Neural cell (in vitro differentiated cells): ENCODE measurements around the gene ATP8B3. TPM values are rescaled to one million over a fixed set of nuclear protein-coding genes. Genes with fewer than 3 reads are reported as not detected.

Source experiments
- H2AFZ ChIP-seq: fragments of 200-600, 300-800 bp; sonication (generic), shearing (Covaris generic); 2 replicates; pipeline ENCODE4 v1.6.0; 2014; ENCODE audit warnings: low read depth, mild to moderate bottlenecking, antibody characterized with exemption, low read length, moderate library complexity
- H3F3A ChIP-seq: fragments of 200-600 bp; shearing (Covaris generic); 2 replicates; pipeline ENCODE4 v1.6.1; 2016; ENCODE audit warnings: mild to moderate bottlenecking, moderate library complexity, mixed read lengths, antibody characterized with exemption, low read length; ENCODE audit not compliant: insufficient read depth, poor library complexity, severe bottlenecking
- H3K27ac ChIP-seq: fragments of 200-600, 300-800 bp; sonication (generic), shearing (Covaris generic); 2 replicates; pipeline ENCODE4 v1.5.1; 2014; ENCODE audit warnings: mild to moderate bottlenecking, low read length, moderate library complexity
- H3K27me3 ChIP-seq: fragments of 300-800, 200-600 bp; sonication (generic), shearing (Covaris generic); 2 replicates; pipeline ENCODE4 v1.6.0; 2014; ENCODE audit warnings: mild to moderate bottlenecking, low read depth, low read length, moderate library complexity; ENCODE audit not compliant: insufficient read depth
- H3K36me3 ChIP-seq: fragments of 300-800, 200-600 bp; sonication (generic), shearing (Covaris generic); 2 replicates; pipeline ENCODE4 v1.5.1; 2014; ENCODE audit warnings: mild to moderate bottlenecking, antibody characterized with exemption, low read length, moderate library complexity; ENCODE audit not compliant: insufficient read depth
- H3K4me2 ChIP-seq: fragments of 300-800, 200-600 bp; sonication (generic), shearing (Covaris generic); 2 replicates; pipeline ENCODE4 v1.6.0; 2014; ENCODE audit warnings: mild to moderate bottlenecking, low read length
- H3K4me3 ChIP-seq: fragments of 300-800, 200-600 bp; sonication (generic), shearing (Covaris generic); 2 replicates; pipeline ENCODE4 v1.5.1; 2014; ENCODE audit warnings: mild to moderate bottlenecking, low read length, moderate library complexity
- H3K79me2 ChIP-seq: fragments of 200-600 bp; shearing (Covaris generic); replicated peaks from 2 replicates; pipeline ENCODE4 v1.6.0; 2014; ENCODE audit warnings: mild to moderate bottlenecking, low read length, moderate library complexity; ENCODE audit not compliant: insufficient read depth
- H3K9ac ChIP-seq: fragments of 300-800, 200-600 bp; sonication (generic), shearing (Covaris generic); 2 replicates; pipeline ENCODE4 v1.6.1; 2016; ENCODE audit warnings: mild to moderate bottlenecking, low read length, mixed read lengths
- H3K9me2 ChIP-seq: fragments of 200-600 bp; shearing (Covaris generic); 2 replicates; pipeline ENCODE4 v1.6.1; 2016; ENCODE audit warnings: mild to moderate bottlenecking, low read length, mixed read lengths; ENCODE audit not compliant: insufficient read depth
- H3K9me3 ChIP-seq: fragments of 200-600, 300-800 bp; sonication (generic), shearing (Covaris generic); 2 replicates; pipeline ENCODE4 v1.6.1; 2016; ENCODE audit warnings: mild to moderate bottlenecking, mixed run types, low read length, moderate library complexity, mixed read lengths
- H4K20me1 ChIP-seq: fragments of 200-600 bp; shearing (Covaris generic); 2 replicates; pipeline ENCODE4 v1.6.1; 2016; ENCODE audit warnings: mild to moderate bottlenecking, mixed run types; ENCODE audit not compliant: insufficient read depth
- CTCF ChIP-seq: fragments of 450-650 bp; IDR thresholded peaks from 2 replicates; pipeline ENCODE4 v1.5.1; 2014; ENCODE audit warnings: antibody characterized with exemption, mild to moderate bottlenecking, moderate library complexity; ENCODE audit not compliant: poor library complexity, severe bottlenecking
- EP300 ChIP-seq: fragments of 450-650 bp; conservative IDR thresholded peaks from 2 replicates; pipeline ENCODE4 v1.6.1; 2014; ENCODE audit warnings: antibody characterized with exemption, mild to moderate bottlenecking, moderate library complexity; ENCODE audit not compliant: poor library complexity, severe bottlenecking
- EZH2 ChIP-seq: fragments of 200-600, 300-800 bp; shearing (Covaris generic), sonication (generic); IDR thresholded peaks from 2 replicates; pipeline ENCODE4 v1.6.1; 2014; ENCODE audit warnings: antibody characterized with exemption, low read length, borderline replicate concordance, mild to moderate bottlenecking; ENCODE audit not compliant: insufficient read depth, poor library complexity, severe bottlenecking
- MXI1 ChIP-seq: fragments of 450-650 bp; conservative IDR thresholded peaks from 2 replicates; pipeline ENCODE4 v1.6.1; 2014; ENCODE audit warnings: antibody characterized with exemption, mild to moderate bottlenecking; ENCODE audit not compliant: poor library complexity, severe bottlenecking
- POLR2AphosphoS5 ChIP-seq: IDR thresholded peaks from 2 replicates; pipeline ENCODE4 v1.6.1; 2012
- RAD21 ChIP-seq: fragments of 450-650 bp; conservative IDR thresholded peaks from 2 replicates; pipeline ENCODE4 v1.6.1; 2014; ENCODE audit warnings: antibody characterized with exemption, mild to moderate bottlenecking, moderate library complexity
- REST ChIP-seq: IDR thresholded peaks from 2 replicates; pipeline ENCODE4 v1.6.1; 2012; ENCODE audit warnings: borderline replicate concordance
- SMC3 ChIP-seq: fragments of 450-650 bp; conservative IDR thresholded peaks from 2 replicates; pipeline ENCODE4 v1.6.1; 2014; ENCODE audit warnings: antibody characterized with exemption, mild to moderate bottlenecking, moderate library complexity; ENCODE audit not compliant: poor library complexity
- TAF1 ChIP-seq: IDR thresholded peaks from 2 replicates; pipeline ENCODE4 v1.6.1; 2012; ENCODE audit warnings: low read depth
- polyA plus RNA-seq: library from polyadenylated mRNA; depleted of rRNA; stranded (reverse); fragments of >200 nt; gene quantifications from 2 replicates; pipeline ENCODE4 v1.2.3, GENCODE V29; 2014

ATP8B3 gene
- polyA plus RNA-seq, 1 donor from 2014 or later, result 1.5 TPM

GRCh38 chr19:1814391-1814790 is 2.3 kb upstream of the ATP8B3 start:
- H3K79me2 ChIP-seq, result no peaks in the 10 kb centered on the region
- H3K9ac ChIP-seq, result no peak overlapping the region

More at GRCh38 chr19:1814391-1814790, 2.3 kb upstream of the ATP8B3 start:
- Histone ChIP-seq H3F3A (no peaks in the 10 kb centered on the region), H3K4me2 (no peak overlapping the region), H3K36me3 (no peaks in the 10 kb centered on the region), H3K9me3 (no peaks in the 10 kb centered on the region), H4K20me1 (no peaks in the 10 kb centered on the region), H2AFZ (no peak overlapping the region), H3K27ac (no peak overlapping the region), H3K4me3 (no peak overlapping the region), H3K9me2 (no peaks in the 10 kb centered on the region), H3K27me3 (no peaks in the 10 kb centered on the region)
- TF ChIP-seq POLR2AphosphoS5 (no peak), TAF1 (no peak), CTCF (no peak), EP300 (no peak), SMC3 (no peak), RAD21 (no peak), EZH2 (no peak), REST (no peak), MXI1 (no peak)
